Measurements from ENCODE around the gene MAP3K4.

The MAP3K4 gene

DNA sequence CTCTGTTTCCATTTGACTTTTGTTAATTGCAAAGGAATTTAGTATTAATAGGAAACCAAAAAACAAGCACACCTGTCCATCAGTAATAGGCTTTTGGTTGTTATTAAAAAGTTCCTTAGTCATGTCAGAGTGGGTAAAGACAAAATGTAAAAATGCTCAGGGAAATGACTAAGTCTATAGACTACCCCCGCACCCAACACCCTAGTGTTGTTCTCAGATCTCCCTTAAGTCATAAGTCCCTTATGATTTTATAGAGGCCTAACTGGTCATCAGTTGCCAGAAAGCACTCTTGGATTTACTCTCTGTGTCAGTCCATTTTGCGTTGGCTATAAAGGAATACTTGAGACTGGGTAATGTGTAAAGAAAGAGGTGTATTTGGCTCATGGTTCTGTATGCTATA is 52.8 kb downstream of the MAP3K4 start:
- no peak for DNase-seq

DNA sequence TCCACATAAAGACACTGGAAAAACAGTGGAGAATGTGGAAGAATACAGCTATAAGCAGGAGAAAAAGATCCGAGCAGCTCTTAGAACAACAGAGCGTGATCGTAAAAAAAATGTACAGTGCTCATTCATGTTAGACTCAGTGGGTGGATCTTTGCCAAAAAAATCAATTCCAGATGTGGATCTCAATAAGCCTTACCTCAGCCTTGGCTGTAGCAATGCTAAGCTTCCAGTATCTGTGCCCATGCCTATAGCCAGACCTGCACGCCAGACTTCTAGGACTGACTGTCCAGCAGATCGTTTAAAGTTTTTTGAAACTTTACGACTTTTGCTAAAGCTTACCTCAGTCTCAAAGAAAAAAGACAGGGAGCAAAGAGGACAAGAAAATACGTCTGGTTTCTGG is 57.1 kb downstream of the MAP3K4 start:
- no peak for DNase-seq

GRCh38 chr6:161050134-161050765 is 58.7 kb downstream of the MAP3K4 start:
- no peak for DNase-seq

DNA sequence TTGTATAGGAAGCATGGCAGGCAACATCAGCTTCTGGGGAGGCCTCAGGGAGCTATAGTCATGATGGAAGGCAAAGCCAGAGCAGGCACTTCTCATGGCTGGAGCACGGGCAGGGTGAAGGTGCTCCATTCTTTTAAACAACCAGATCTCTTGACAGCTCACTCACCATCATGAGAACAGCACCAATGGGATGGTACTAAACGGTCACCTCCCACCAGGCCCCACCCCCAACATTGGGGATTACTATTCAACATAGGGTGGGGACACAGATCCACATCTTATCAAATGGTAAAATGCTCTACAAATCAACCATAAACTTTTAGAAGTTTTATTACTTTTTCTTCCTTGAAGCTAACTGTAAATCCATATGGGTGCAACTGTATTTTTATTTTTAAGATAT is 61.5 kb downstream of the MAP3K4 start:
- DNase-seq = no peak

DNA sequence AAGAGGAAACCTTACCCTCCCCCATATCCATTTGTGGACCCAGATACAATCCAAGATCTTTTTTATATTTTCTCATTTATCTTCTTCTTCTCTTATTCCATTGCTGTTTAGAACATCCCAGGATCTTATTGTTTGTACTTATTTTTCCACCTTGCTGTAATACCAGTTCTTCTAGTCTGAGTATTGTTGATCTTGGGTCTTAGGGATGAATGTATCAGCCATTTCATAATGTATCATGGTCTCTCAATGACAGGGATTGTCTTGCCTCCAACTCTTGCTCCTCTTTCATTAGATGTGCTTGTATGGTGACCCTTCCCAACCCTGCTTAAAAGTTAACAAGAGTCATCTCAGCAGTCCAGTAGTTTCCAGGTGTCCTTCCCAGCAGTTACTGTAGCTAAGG is 63.3 kb downstream of the MAP3K4 start:
- DNase-seq = no peak

DNA sequence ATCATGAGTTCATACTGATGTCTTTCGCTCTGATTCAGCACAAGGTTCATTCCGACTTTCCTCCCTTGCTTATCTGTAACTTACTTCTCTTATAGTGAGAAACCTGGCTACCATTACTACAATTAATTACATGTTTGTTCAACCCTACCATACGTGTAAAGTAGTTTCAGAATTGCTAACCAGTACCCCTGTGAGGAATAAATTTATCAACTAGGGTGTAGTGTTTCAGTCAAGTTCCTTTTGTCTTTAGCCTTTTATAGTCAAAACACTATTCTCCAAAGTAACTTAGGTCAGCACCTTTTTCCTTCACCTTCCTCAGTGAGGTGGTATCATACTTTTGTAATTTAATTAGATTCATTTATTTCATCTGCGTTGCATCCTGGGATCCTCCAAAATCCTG is 64.9 kb downstream of the MAP3K4 start:
- DNase-seq = no peak

- DNase-seq = no peak
Measured at GRCh38 chr6:161057103-161058091, 65.8 kb downstream of the MAP3K4 start.

DNA sequence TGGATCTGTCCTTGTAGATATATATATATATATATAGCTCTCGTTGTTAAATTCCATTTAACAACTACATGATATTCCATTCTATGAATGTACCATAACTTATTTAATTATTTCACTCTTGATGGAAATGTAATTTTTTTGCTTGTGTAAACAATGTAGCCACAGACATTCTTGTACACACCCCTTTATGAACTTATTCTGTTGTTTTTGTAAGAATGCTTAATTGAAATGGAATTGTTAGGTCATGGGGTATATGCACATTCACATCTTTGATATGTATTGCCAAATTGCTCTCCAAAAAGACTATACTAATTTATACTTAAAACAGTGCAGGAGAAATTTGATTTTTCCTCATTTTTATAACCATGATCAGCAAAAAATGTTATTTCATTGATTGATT is 67.2 kb downstream of the MAP3K4 start:
- DNase-seq = no peak

GRCh38 chr6:161061576-161061975 is 70.0 kb downstream of the MAP3K4 start:
- no peak for DNase-seq

DNA sequence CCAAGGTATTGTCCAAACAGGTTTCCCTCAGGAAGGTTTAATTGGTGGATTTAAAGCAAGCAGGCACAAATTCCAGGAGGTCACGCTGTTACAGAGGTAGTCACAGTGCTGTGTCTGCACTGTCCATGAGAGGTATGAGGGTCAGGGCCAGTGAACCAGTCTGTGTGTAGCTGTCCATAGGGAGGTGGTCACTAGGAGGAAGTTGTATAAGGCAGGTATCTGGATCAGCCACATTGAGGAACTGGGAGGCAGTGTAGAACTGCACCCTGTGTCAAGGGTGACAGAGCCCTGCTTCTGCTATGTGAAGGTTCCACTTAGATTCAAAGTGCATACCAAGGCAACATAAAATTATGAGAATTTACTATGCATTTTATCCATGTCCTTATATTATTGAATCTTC is 73.3 kb downstream of the MAP3K4 start:
- DNase-seq = no peak

- DNase-seq = no peak
Measured at GRCh38 chr6:161066511-161066910, 74.9 kb downstream of the MAP3K4 start.

DNA sequence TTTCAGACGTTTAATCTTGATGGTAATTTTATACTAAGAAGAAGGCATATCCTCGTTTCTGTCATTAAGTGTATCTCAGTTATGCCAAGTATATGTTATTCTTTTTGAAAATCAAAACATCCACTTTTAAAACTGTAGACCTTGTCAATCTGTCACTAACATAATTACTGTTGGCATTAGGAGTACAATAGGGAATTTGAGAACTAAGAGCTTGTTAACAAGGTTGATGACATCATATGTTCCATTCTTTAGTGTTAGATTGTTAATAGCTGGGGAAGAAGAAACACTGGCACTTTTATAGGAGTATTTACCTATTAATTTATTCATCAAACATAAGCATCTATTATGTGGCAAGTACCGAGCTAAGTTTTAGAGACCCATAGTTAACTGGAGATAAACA is 76.2 kb downstream of the MAP3K4 start:
- DNase-seq = no peak

GRCh38 chr6:161068321-161068741 is 76.8 kb downstream of the MAP3K4 start:
- DNase-seq = no peak

DNA sequence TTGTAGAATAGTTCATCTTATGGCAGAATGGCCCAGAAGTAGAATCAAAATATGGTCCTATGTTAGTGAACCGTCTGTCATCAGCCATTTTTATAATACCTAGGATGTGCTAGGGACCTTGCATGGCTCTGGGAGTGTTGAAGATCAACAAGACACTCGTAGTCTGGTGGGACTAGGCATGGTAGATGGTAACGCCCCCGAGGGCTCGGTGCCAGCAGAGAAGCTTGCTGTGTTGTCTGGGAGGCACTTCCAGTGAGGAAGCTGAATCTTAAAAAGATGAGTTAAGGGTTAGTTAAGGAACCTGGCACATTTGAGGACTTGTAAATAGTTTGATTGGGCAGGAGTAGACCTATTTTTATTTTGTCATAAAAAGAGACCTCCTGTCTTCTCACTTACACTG is 82.4 kb downstream of the MAP3K4 start:
- DNase-seq = no peak

DNA sequence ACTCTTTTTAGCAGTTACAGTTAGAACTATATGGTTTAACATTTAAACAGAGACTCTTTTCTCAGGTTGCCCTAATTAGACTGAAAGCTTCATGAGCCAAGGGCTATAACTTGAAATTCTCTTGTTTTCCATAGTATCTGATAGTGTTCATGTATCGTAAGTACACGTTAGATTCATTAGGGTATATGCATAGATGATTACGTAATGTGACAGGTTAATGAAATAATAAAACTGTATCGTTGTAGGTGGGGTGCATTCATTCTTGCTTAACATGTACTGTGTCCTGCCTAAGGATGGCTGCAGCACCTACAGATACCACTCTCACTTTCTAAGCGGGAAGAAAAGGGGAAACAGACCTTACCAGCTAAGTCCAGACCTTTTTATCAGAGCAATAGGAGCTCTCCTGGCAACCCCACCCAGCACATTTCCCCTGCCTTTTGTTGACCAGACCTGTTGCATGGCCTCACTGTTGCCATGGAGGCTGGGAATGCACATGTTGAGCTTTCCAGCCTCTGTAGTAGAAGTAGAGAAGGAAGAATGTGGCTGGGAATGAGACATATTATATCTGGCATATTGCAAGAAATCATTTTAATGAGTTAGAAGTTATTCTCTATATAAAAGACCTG is 83.0 kb downstream of the MAP3K4 start:
- DNase-seq = no peak

- DNase-seq = peak; percentile 54 to 78
Measured at GRCh38 chr6:161076181-161076677, 84.7 kb downstream of the MAP3K4 start.

DNA sequence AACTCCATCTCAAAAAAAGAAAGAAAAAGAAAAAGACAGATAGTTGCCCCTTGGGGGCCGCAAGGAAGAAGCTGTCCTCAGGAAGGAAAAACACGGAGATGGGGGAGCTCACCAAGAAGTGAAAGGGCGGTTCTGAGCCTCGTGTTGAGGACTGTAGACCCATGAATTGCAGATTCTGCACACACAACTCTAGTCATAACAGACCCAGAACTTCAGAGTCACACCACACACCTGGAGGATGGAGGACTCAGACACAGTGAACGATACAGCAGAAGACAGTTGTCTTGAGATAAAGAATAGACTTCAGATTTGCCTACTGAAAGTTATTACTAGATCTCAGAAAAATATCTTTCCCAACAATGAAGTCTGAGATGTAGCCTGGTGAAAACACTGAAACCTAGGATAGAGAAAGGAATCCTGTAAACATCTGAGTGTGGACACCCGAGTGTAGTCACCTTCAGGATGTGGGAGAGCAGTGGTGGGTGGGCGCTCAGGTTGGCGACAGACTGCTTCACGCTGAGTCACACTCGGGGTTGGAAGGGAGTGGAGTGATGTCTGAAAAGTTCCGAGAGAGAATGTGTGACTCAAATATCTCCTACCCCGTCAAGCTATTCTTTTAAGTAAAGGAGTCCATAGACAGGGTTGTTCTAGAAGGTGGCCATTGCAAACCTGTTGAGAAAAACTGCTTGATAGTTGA is 88.1 kb downstream of the MAP3K4 start:
- DNase-seq = peak; percentile 32 to 45

GRCh38 chr6:161080263-161080970 is 88.8 kb downstream of the MAP3K4 start:
- DNase-seq = peak; percentile 4 to 42

GRCh38 chr6:161082215-161082614 is 90.6 kb downstream of the MAP3K4 start:
- DNase-seq = no peak

DNA sequence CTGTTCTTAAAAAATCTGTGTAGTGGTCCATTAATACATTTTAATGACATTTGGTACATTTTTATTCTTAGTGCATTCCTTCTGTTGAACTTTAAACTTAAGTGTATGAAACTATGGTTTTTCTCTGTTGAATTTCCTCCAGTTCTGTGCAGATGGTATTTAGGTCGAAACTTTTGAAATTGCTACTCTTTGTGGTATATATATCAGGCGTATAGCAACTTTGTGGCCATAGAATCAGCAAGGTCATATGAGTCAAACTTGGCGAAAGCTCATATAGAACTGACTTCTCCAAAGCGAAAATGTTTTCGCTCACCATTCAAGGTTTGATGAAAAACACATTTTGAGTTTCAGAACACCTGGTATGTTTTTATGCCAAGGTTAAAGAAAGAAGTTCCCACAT is 93.7 kb downstream of the MAP3K4 start:
- DNase-seq = no peak

GRCh38 chr6:161088676-161089328 is 97.2 kb downstream of the MAP3K4 start:
- no peak for DNase-seq

DNA sequence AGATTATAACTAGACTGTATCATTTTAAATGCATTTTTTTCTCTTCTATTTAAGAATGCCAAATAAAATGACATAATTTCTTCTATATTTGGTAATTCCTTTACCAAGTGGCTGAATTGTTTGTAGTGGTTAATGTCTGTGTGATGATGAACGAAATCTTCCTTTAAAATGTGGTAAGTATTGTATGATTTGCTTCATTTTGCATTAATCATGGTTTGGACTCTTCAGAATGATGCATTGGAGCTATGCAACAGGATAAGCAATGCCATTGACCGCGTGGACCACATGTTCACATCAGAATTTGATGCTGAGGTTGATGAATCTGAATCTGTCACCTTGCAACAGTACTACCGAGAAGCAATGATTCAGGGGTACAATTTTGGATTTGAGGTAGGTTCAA is 99.6 kb downstream of the MAP3K4 start:
- no peak for DNase-seq
